Testis (tissue), 3 donors: ENCODE measurements around the gene TCF12. TPM values are rescaled to one million over a fixed set of nuclear protein-coding genes. Genes with fewer than 3 reads are reported as not detected.

Source experiments
- DNase-seq: peaks from one replicate; pipeline ENCODE4 v3.0.0-alpha.2; 2019
- H3K27ac ChIP-seq, 2 donors: fragments of 200-600 bp; sonication (generic); one replicate each; pipeline ENCODE4 v1.5.1; 2019
- H3K27me3 ChIP-seq: fragments of 200-600 bp; sonication (generic); one replicate; pipeline ENCODE4 v1.5.1; 2019
- H3K36me3 ChIP-seq: fragments of 200-600 bp; sonication (generic); one replicate; pipeline ENCODE4 v1.5.1; 2017; ENCODE audit warnings: low read depth; ENCODE audit errors: missing control alignments
- H3K4me1 ChIP-seq: fragments of 200-600 bp; sonication (generic); one replicate; pipeline ENCODE4 v1.5.1; 2019
- H3K4me3 ChIP-seq, 2 donors: fragments of 200-600 bp; sonication (generic); one replicate each; pipeline ENCODE4 v1.5.1; 2017 to 2019
- H3K9me3 ChIP-seq: fragments of 200-600 bp; sonication (generic); one replicate; pipeline ENCODE4 v1.5.1; 2017
- POLR2A ChIP-seq: fragments of 450-650 bp; IDR thresholded peaks from one replicate; pipeline ENCODE4 v1.6.1; 2017; ENCODE audit warnings: antibody characterized with exemption, mild to moderate bottlenecking, moderate library complexity
- WGBS, 2 donors: methylation state at CpG; one replicate each; pipeline ENCODE4 v1.1.5; 2018; 5-methylcytosine and 5-hydroxymethylcytosine counted together
- intact Hi-C: fragments of 100-400 bp; cut with DNase I; formaldehyde crosslinking; loops from one replicate; pipeline ENCODE4 v1.15.1; 2023; ENCODE audit warnings: low total_unique reads
- polyA plus RNA-seq: library from polyadenylated mRNA; stranded (reverse); fragments of 350-450 nt; fragmentation: Illumina TruSeq; extraction: RNeasy Lipid Tissue Mini Kit (QIAGEN cat#74804); gene quantifications from one replicate; pipeline ENCODE4 v1.2.3, GENCODE V29; 2014; ENCODE audit warnings: low read depth, low replicate concordance; ENCODE audit not compliant: insufficient read depth
- total RNA-seq, 2 donors: library from RNA; depleted of rRNA; stranded (reverse); fragments of >200 nt; gene quantifications; one replicate each; pipeline ENCODE4 v1.2.3, GENCODE V29; 2016
- TF ChIP-seq, protein P1 (sequence below), 3 experiments: fragments of 450-650 bp in 2 of 3; fragments of 200-600 bp in 1 of 3; sonication (generic) in 1 of 3; IDR thresholded peaks; one replicate each; pipeline ENCODE4 v1.5.1; 2016 to 2019; ENCODE audit warnings: antibody characterized with exemption in 3 of 3, mild to moderate bottlenecking in 2 of 3, moderate library complexity in 1 of 3

The TCF12 gene
- total and polyA plus RNA-seq, 3 donors from 2014 or later, result 51.8 to 152 (median 146) TPM

DNA sequence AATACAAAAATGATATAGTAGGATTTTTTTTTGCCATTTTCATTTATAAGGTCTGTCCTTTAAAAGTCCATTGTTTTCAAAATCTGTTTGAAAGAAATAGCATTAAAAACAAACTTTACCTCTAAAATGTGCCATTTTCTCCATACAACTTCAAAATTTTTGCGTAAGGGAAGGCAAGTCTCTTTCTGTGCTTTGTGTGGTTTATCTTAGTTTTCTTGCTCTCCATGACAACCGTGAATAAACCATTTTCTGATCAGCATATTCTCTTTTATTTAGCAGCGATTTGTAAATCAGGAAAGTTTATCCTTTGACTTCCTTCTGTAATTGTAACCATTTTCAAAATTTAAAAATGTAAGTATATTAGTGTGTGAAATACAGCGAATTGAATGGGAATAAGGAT is 310.0 kb downstream of the TCF12 start:
- Histone ChIP-seq H3K27ac (no peak overlapping the region), H3K4me1 (no peaks in the 10 kb centered on the region), H3K4me3 (no peak overlapping the region), H3K27me3 (no peaks in the 10 kb centered on the region), H3K9me3 (no peaks in the 10 kb centered on the region), H3K36me3 (no peaks in the 10 kb centered on the region)
- intact Hi-C loops, result no loop called here
- no peak for DNase-seq
- 78 to 84% methylated on average over 4 of the region's 4 CpGs for WGBS, 2 donors
- TF ChIP-seq, protein P1, sequence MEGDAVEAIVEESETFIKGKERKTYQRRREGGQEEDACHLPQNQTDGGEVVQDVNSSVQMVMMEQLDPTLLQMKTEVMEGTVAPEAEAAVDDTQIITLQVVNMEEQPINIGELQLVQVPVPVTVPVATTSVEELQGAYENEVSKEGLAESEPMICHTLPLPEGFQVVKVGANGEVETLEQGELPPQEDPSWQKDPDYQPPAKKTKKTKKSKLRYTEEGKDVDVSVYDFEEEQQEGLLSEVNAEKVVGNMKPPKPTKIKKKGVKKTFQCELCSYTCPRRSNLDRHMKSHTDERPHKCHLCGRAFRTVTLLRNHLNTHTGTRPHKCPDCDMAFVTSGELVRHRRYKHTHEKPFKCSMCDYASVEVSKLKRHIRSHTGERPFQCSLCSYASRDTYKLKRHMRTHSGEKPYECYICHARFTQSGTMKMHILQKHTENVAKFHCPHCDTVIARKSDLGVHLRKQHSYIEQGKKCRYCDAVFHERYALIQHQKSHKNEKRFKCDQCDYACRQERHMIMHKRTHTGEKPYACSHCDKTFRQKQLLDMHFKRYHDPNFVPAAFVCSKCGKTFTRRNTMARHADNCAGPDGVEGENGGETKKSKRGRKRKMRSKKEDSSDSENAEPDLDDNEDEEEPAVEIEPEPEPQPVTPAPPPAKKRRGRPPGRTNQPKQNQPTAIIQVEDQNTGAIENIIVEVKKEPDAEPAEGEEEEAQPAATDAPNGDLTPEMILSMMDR (IDR thresholded peaks at IDR 0.05), result no peak
- no peak for TF ChIP-seq POLR2A

- Histone ChIP-seq H3K27me3 (no peaks in the 10 kb centered on the region), H3K4me1 (no peaks in the 10 kb centered on the region), H3K27ac (no peak overlapping the region), H3K4me3 (no peak overlapping the region), H3K36me3 (no peaks in the 10 kb centered on the region), H3K9me3 (no peaks in the 10 kb centered on the region)
- DNase-seq, result no peak
- TF ChIP-seq, protein P1 (IDR thresholded peaks at IDR 0.05), result no peak
- no peak for TF ChIP-seq POLR2A
- intact Hi-C loops, result no loop called here
Observed at GRCh38 chr15:57229051-57229450, 310.6 kb downstream of the TCF12 start.

DNA sequence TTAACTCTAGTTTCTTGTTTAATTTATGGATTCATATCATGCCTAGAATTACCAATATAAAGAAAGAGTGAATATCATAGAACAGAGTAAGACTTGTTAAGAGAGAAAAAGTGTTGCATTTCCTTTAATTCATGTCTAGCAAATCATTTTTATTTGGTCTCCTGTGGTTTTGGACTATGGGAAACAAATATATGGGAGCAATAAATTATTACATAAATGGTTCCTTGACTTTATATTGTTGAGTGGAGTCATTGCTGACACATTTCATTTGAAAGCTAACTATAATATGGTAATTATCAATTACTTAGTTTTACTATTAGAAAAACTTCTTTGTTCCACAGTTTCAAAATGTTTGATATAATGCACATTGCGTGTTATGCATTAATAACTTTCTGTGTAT is 313.1 kb downstream of the TCF12 start:
- 95% methylated on average over 1 of the region's 1 CpG for WGBS, 2 donors
- Histone ChIP-seq H3K4me3 (no peak overlapping the region), H3K36me3 (no peaks in the 10 kb centered on the region), H3K9me3 (no peaks in the 10 kb centered on the region), H3K4me1 (no peaks in the 10 kb centered on the region), H3K27ac (no peak overlapping the region), H3K27me3 (no peaks in the 10 kb centered on the region)
- intact Hi-C loops, result no loop called here
- TF ChIP-seq POLR2A, result no peak
- TF ChIP-seq, protein P1 (IDR thresholded peaks at IDR 0.05), result no peak
- DNase-seq, result no peak

GRCh38 chr15:57234156-57234555 is 315.7 kb downstream of the TCF12 start:
- Histone ChIP-seq H3K4me1 (no peaks in the 10 kb centered on the region), H3K27me3 (no peaks in the 10 kb centered on the region), H3K9me3 (no peaks in the 10 kb centered on the region), H3K4me3 (no peak overlapping the region), H3K36me3 (no peaks in the 10 kb centered on the region), H3K27ac (no peak overlapping the region)
- DNase-seq, result no peak
- 88 to 92% methylated on average over 2 of the region's 2 CpGs for WGBS, 2 donors
- TF ChIP-seq, protein P1 (IDR thresholded peaks at IDR 0.05), result no peak
- TF ChIP-seq POLR2A, result no peak
- intact Hi-C loops, result no loop called here

DNA sequence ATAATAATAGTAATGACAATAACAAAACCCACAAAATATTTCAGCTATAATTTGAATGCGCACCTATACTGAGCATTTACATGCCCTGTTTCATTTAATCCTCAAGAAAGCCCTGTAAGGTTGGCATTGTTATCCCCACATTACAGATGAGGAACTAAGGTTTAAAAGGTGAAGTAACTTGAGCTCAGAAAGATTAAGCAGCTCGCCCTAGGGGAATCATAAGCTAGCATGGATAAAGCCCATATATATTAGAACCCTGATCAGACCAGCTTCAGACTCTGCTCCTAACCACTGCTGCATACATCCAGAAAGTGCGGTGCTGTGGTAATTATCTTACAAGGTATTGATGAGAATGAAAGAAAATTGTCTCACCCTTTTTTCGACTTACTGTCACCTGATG is 316.7 kb downstream of the TCF12 start:
- no peak for DNase-seq
- intact Hi-C loops, result no loop called here
- Histone ChIP-seq H3K27ac (no peak overlapping the region), H3K4me3 (no peak overlapping the region), H3K36me3 (no peaks in the 10 kb centered on the region), H3K27me3 (no peaks in the 10 kb centered on the region), H3K9me3 (no peaks in the 10 kb centered on the region), H3K4me1 (no peaks in the 10 kb centered on the region)
- TF ChIP-seq, protein P1 (IDR thresholded peaks at IDR 0.05), result no peak
- no peak for TF ChIP-seq POLR2A
- WGBS, 2 donors, result 91 to 94% methylated on average over 4 of the region's 4 CpGs
